ENCODE measurements around the gene NPRL2.

The NPRL2 gene

GRCh38 chr3:50299929-50300680, 50.5 kb downstream of the NPRL2 start:
- Histone ChIP-seq H2BK120ac (ENCODE audit: insufficient read depth, low read length, poor library complexity) (peak overlapping the region; percentile 43), H3K9me3 (ENCODE audit: insufficient read depth, low read depth, low read length) (peaks cover 2% of the 10 kb centered on the region), H3K4me1 (ENCODE audit: control insufficient read depth in 1 of 2, insufficient read depth in 2 of 2, low read length in 2 of 2) (peaks cover 19 to 24% of the 10 kb centered on the region in 2 experiments), H3K27ac (ENCODE audit: low read depth, low read length) (peak overlapping the region; percentile 69), H3K9ac (ENCODE audit: low read length) (peak overlapping the region; percentile 11), H2BK5ac (ENCODE audit: low read depth, low read length, poor library complexity) (peak overlapping the region; percentile 29), H3K4ac (ENCODE audit: low read depth, low read length) (peak overlapping the region; percentile 2), H4K12ac (ENCODE audit: low read depth, low read length) (peak overlapping the region; percentile 31), H2AFZ (ENCODE audit: insufficient read depth, low read length, poor library complexity) (peak overlapping the region; percentile 66), H3K14ac (ENCODE audit: low read length) (peak overlapping the region; percentile 23), H2AK5ac (ENCODE audit: low read length) (peak overlapping the region; percentile 81), H3K79me2 (ENCODE audit: control insufficient read depth, insufficient read depth, low read length, poor library complexity) (peaks cover 3% of the 10 kb centered on the region), H4K91ac (ENCODE audit: low read depth, low read length) (peak overlapping the region; percentile 37), H3K27me3 (ENCODE audit: insufficient read depth, low read length) (no peaks in the 10 kb centered on the region), H3K4me3 (ENCODE audit: low read depth, low read length) (peak overlapping the region; percentile 32), H3K36me3 (ENCODE audit: control insufficient read depth in 1 of 2, insufficient read depth in 2 of 2, low read length in 2 of 2) (peaks cover 4 to 5% of the 10 kb centered on the region in 2 experiments), H4K8ac (ENCODE audit: low read depth, low read length) (peak overlapping the region; percentile 51), H3K18ac (ENCODE audit: low read length) (peak overlapping the region; percentile 34), H3K4me2 (ENCODE audit: low read length) (peak overlapping the region; percentile 70), H3K79me1 (ENCODE audit: low read length) (peaks cover 24% of the 10 kb centered on the region), H2BK12ac (ENCODE audit: low read length) (peak overlapping the region; percentile 74), H3K23ac (ENCODE audit: low read length) (no peak overlapping the region)
- peak in 1 of 2 donors; percentile 16 for DNase-seq
- no CpG with 5 or more reads among the region's 12 CpGs for WGBS (ENCODE audit: extremely low coverage, insufficient coverage, insufficient read length)

DNA sequence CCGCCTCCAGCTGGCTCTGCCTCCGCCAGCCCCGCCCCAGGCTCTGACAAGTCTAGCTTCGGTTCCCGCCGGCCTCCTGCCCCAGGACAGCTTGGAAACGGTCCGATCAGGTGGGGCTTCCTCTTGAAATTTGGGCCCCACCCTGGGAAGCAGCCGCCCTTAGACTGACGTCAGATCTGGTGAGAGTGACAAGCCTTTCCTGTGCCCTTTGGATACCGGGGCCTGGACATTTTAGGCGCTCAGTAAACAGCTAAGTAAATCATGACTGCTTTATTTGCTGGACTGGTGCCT, 51.0 kb downstream of the NPRL2 start:
- H3K18ac ChIP-seq (ENCODE audit: low read length): no peak overlapping the region
- peak overlapping the region; percentile 69 for H3K27ac ChIP-seq (ENCODE audit: low read depth, low read length)
- peak overlapping the region; percentile 32 for H3K4me3 ChIP-seq (ENCODE audit: low read depth, low read length)
- H3K79me2 ChIP-seq (ENCODE audit: control insufficient read depth, insufficient read depth, low read length, poor library complexity): peaks cover 3% of the 10 kb centered on the region
- H2BK120ac ChIP-seq (ENCODE audit: insufficient read depth, low read length, poor library complexity): peak overlapping the region; percentile 43
- H2AK5ac ChIP-seq (ENCODE audit: low read length): peak overlapping the region; percentile 6
- peak overlapping the region; percentile 23 for H3K14ac ChIP-seq (ENCODE audit: low read length)
- H2BK5ac ChIP-seq (ENCODE audit: low read depth, low read length, poor library complexity): peak overlapping the region; percentile 29
- H2AFZ ChIP-seq (ENCODE audit: insufficient read depth, low read length, poor library complexity): no peak overlapping the region
- peaks cover 24% of the 10 kb centered on the region for H3K79me1 ChIP-seq (ENCODE audit: low read length)
- DNase-seq: no peak
- peaks cover 4 to 5% of the 10 kb centered on the region in 2 experiments for H3K36me3 ChIP-seq (ENCODE audit: control insufficient read depth in 1 of 2, insufficient read depth in 2 of 2, low read length in 2 of 2)
- H3K9me3 ChIP-seq (ENCODE audit: insufficient read depth, low read depth, low read length): peaks cover 2% of the 10 kb centered on the region
- peak overlapping the region; percentile 37 for H4K91ac ChIP-seq (ENCODE audit: low read depth, low read length)
- no peak overlapping the region for H2BK12ac ChIP-seq (ENCODE audit: low read length)
- H3K23ac ChIP-seq (ENCODE audit: low read length): no peak overlapping the region
- peak overlapping the region; percentile 47 for H4K8ac ChIP-seq (ENCODE audit: low read depth, low read length)
- H4K12ac ChIP-seq (ENCODE audit: low read depth, low read length): peak overlapping the region; percentile 9
- no peaks in the 10 kb centered on the region for H3K27me3 ChIP-seq (ENCODE audit: insufficient read depth, low read length)
- peak overlapping the region; percentile 70 for H3K4me2 ChIP-seq (ENCODE audit: low read length)
- H3K4me1 ChIP-seq (ENCODE audit: control insufficient read depth in 1 of 2, insufficient read depth in 2 of 2, low read length in 2 of 2): peaks cover 19 to 24% of the 10 kb centered on the region in 2 experiments
- no CpG with 5 or more reads among the region's 12 CpGs for WGBS (ENCODE audit: extremely low coverage, insufficient coverage, insufficient read length)
- peak overlapping the region; percentile 11 for H3K9ac ChIP-seq (ENCODE audit: low read length)
- no peak overlapping the region for H3K4ac ChIP-seq (ENCODE audit: low read depth, low read length)

GRCh38 chr3:50298836-50299637, 51.5 kb downstream of the NPRL2 start, which contains the start of the genes HYAL3 and NAA80:
Gene HYAL3, minus strand, starts transcription at chr3:50299405. Its CDS starts 3,803 bp downstream, at chr3:50295602.
Gene NAA80, minus strand, starts transcription at chr3:50299405. Its CDS starts 1,942 bp downstream, at chr3:50297463.
- Histone ChIP-seq H3K18ac (ENCODE audit: low read length) (peak within 1 kb of the TSS; percentile 49), H3K9ac (ENCODE audit: low read length) (peak within 1 kb of the TSS; percentile 73), H3K23ac (ENCODE audit: low read length) (no peak within 1 kb of the TSS), H4K8ac (ENCODE audit: low read depth, low read length) (peak within 1 kb of the TSS; percentile 82), H2BK12ac (ENCODE audit: low read length) (peak within 1 kb of the TSS; percentile 74), H3K79me2 (ENCODE audit: control insufficient read depth, insufficient read depth, low read length, poor library complexity) (peaks cover 3% of the 10 kb centered on the region), H4K12ac (ENCODE audit: low read depth, low read length) (peak within 1 kb of the TSS; percentile 31), H3K14ac (ENCODE audit: low read length) (peak within 1 kb of the TSS; percentile 83), H3K4me2 (ENCODE audit: low read length) (peak within 1 kb of the TSS; percentile 75), H3K27me3 (ENCODE audit: insufficient read depth, low read length) (no peaks in the 10 kb centered on the region), H3K4me3 (ENCODE audit: low read depth, low read length) (peak within 1 kb of the TSS; percentile 85), H2BK120ac (ENCODE audit: insufficient read depth, low read length, poor library complexity) (peak within 1 kb of the TSS; percentile 65), H4K91ac (ENCODE audit: low read depth, low read length) (peak within 1 kb of the TSS; percentile 90), H2AFZ (ENCODE audit: insufficient read depth, low read length, poor library complexity) (peak within 1 kb of the TSS; percentile 66), H2AK5ac (ENCODE audit: low read length) (peak within 1 kb of the TSS; percentile 81), H2BK5ac (ENCODE audit: low read depth, low read length, poor library complexity) (peak within 1 kb of the TSS; percentile 37), H3K79me1 (ENCODE audit: low read length) (peaks cover 24% of the 10 kb centered on the region), H3K4ac (ENCODE audit: low read depth, low read length) (peak within 1 kb of the TSS; percentile 14), H3K27ac (ENCODE audit: low read depth, low read length) (peak within 1 kb of the TSS; percentile 69), H3K4me1 (ENCODE audit: control insufficient read depth in 1 of 2, insufficient read depth in 2 of 2, low read length in 2 of 2) (peaks cover 19 to 24% of the 10 kb centered on the region in 2 experiments), H3K36me3 (ENCODE audit: control insufficient read depth in 1 of 2, insufficient read depth in 2 of 2, low read length in 2 of 2) (peaks cover 4 to 5% of the 10 kb centered on the region in 2 experiments), H3K9me3 (ENCODE audit: insufficient read depth, low read depth, low read length) (peaks cover 2% of the 10 kb centered on the region)
- DNase-seq: peak; percentile 99
- WGBS (ENCODE audit: extremely low coverage, insufficient coverage, insufficient read length): no CpG with 5 or more reads among the region's 61 CpGs

DNA sequence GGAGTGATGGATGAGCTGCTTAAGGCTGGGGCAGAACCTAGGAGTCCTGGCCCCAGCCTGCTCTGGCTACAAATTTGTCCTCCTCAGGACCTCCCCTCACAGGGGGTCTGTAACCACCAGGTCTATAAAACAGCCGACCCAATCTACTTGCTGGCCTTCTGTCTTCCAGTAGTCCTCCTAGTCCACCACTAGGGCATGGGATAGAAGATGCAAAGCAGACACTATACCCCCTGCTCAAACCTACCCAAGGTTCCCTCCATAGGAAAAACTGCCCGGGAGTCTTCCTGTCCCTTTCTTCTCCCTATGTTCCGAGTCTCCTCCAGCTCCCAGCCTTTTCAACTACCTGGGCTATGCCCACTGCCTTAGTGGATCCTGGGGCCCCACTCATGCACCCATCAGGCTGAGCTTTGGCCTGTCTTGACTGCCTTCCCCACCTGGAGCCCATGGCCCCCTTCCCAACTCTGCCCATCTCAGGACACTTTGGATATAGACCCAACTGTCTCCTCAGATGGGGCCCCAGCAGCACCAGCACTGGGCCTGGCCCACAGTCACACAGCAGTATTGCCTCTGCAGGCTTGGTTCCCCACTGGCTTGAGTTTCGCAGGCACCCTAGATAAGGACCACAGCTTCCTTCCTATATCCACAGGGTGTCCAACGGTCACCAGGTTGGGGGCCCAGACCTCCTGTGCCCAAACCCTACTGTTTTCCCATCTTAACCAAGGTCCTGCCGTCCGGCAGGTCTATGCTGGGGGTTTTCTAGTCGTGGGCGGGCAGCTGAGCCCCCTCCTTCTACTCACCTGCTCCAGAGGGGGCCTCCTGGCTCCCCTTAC, 52.5 kb downstream of the NPRL2 start:
- Histone ChIP-seq H3K18ac (ENCODE audit: low read length) (peak overlapping the region; percentile 1), H3K4me2 (ENCODE audit: low read length) (peak overlapping the region; percentile 75)

More for the DNA sequence above, 52.5 kb downstream of the NPRL2 start:
- H3K9ac ChIP-seq (ENCODE audit: low read length): no peak overlapping the region
- no peak overlapping the region for H2BK5ac ChIP-seq (ENCODE audit: low read depth, low read length, poor library complexity)
- H4K8ac ChIP-seq (ENCODE audit: low read depth, low read length): peak overlapping the region; percentile 82
- H2BK120ac ChIP-seq (ENCODE audit: insufficient read depth, low read length, poor library complexity): no peak overlapping the region
- no peak overlapping the region for H2BK12ac ChIP-seq (ENCODE audit: low read length)
- DNase-seq: no peak
- no peak overlapping the region for H4K12ac ChIP-seq (ENCODE audit: low read depth, low read length)
- no peaks in the 10 kb centered on the region for H3K9me3 ChIP-seq (ENCODE audit: insufficient read depth, low read depth, low read length)
- H3K36me3 ChIP-seq (ENCODE audit: control insufficient read depth in 1 of 2, insufficient read depth in 2 of 2, low read length in 2 of 2): peaks cover 4 to 5% of the 10 kb centered on the region in 2 experiments
- H3K14ac ChIP-seq (ENCODE audit: low read length): peak overlapping the region; percentile 17
- H4K91ac ChIP-seq (ENCODE audit: low read depth, low read length): peak overlapping the region; percentile 90
- no CpG with 5 or more reads among the region's 9 CpGs for WGBS (ENCODE audit: extremely low coverage, insufficient coverage, insufficient read length)
- H2AK5ac ChIP-seq (ENCODE audit: low read length): peak overlapping the region; percentile 16
- no peaks in the 10 kb centered on the region for H3K27me3 ChIP-seq (ENCODE audit: insufficient read depth, low read length)
- H3K79me1 ChIP-seq (ENCODE audit: low read length): peaks cover 21% of the 10 kb centered on the region
- H3K4ac ChIP-seq (ENCODE audit: low read depth, low read length): no peak overlapping the region
- H3K23ac ChIP-seq (ENCODE audit: low read length): no peak overlapping the region
- H3K27ac ChIP-seq (ENCODE audit: low read depth, low read length): no peak overlapping the region
- H3K79me2 ChIP-seq (ENCODE audit: control insufficient read depth, insufficient read depth, low read length, poor library complexity): peaks cover 3% of the 10 kb centered on the region
- peaks cover 15 to 19% of the 10 kb centered on the region in 2 experiments for H3K4me1 ChIP-seq (ENCODE audit: control insufficient read depth in 1 of 2, insufficient read depth in 2 of 2, low read length in 2 of 2)
- peak overlapping the region; percentile 85 for H3K4me3 ChIP-seq (ENCODE audit: low read depth, low read length)
- H2AFZ ChIP-seq (ENCODE audit: insufficient read depth, low read length, poor library complexity): no peak overlapping the region
